GM19099 (cell line): ENCODE measurements around the gene RAPGEF2.

Experiments used
- POLR2A ChIP-seq: IDR thresholded peaks from 3 replicates; pipeline ENCODE4 v1.6.1; 2011; ENCODE audit warnings: low read depth; ENCODE audit not compliant: insufficient read length; ENCODE audit errors: extremely low read depth

Gene RAPGEF2

GRCh38 chr4:159096434-159096833, 6.4 kb upstream of the RAPGEF2 start:
- no peak for TF ChIP-seq POLR2A

GRCh38 chr4:159097144-159097543, 5.7 kb upstream of the RAPGEF2 start:
- no peak for TF ChIP-seq POLR2A

- TF ChIP-seq POLR2A, result no peak
Observed at GRCh38 chr4:159097785-159098184, 5.1 kb upstream of the RAPGEF2 start.

- no peak for TF ChIP-seq POLR2A
Observed at GRCh38 chr4:159098482-159099127, 4.3 kb upstream of the RAPGEF2 start.

GRCh38 chr4:159101988-159102621, 774 bp upstream of the RAPGEF2 start:
- no peak for TF ChIP-seq POLR2A

GRCh38 chr4:159103384-159103990, 608 bp downstream of the RAPGEF2 start:
- no peak for TF ChIP-seq POLR2A

- no peak for TF ChIP-seq POLR2A
Observed at GRCh38 chr4:159104694-159105414, 2.0 kb downstream of the RAPGEF2 start.

GRCh38 chr4:159105761-159106243, 2.9 kb downstream of the RAPGEF2 start:
- TF ChIP-seq POLR2A, result no peak

- TF ChIP-seq POLR2A, result no peak
Observed at GRCh38 chr4:159106636-159107035, 3.8 kb downstream of the RAPGEF2 start.

GRCh38 chr4:159107203-159107925, 4.5 kb downstream of the RAPGEF2 start:
- no peak for TF ChIP-seq POLR2A

GRCh38 chr4:159108124-159108523, 5.2 kb downstream of the RAPGEF2 start:
- no peak for TF ChIP-seq POLR2A

GRCh38 chr4:159110961-159111360, 8.1 kb downstream of the RAPGEF2 start:
- TF ChIP-seq POLR2A, result no peak

- TF ChIP-seq POLR2A, result no peak
Observed at GRCh38 chr4:159111416-159111815, 8.5 kb downstream of the RAPGEF2 start.

GRCh38 chr4:159117564-159117963, 14.7 kb downstream of the RAPGEF2 start:
- TF ChIP-seq POLR2A, result no peak

- TF ChIP-seq POLR2A, result no peak
Observed at GRCh38 chr4:159117968-159118367, 15.1 kb downstream of the RAPGEF2 start.
